Left kidney (tissue), 8 donors: ENCODE results near the gene CFAP92. TPM values are rescaled to one million over a fixed set of nuclear protein-coding genes. Genes with fewer than 3 reads are reported as not detected.

ENCODE experiments used
- DNase-seq: peaks from one replicate; pipeline ENCODE4 v3.0.0-alpha.2; 2013
- long read RNA-seq, 8 donors: transcript quantifications; one replicate each; lab custom pipeline, GENCODE V29; 2026
- polyA plus RNA-seq: library from polyadenylated mRNA; unstranded; fragments of 120-200 nt; gene quantifications from one replicate; pipeline ENCODE4 v1.2.1, GENCODE V29; 2013; ENCODE audit not compliant: insufficient read length

The CFAP92 gene
- polyA plus RNA-seq: 1.7 TPM
- long read RNA-seq, donor 1: 0 reads
- long read RNA-seq, donor 2: 0 reads
- long read RNA-seq, donor 3, partial matches to known transcripts: 22 of 33 reads
- long read RNA-seq, donor 3, other reads (novel, unspliced or antisense): 11 of 33 reads
- long read RNA-seq, donor 4: 0 reads
- long read RNA-seq, donor 5: 0 reads
- long read RNA-seq, donor 6: 0 reads
- long read RNA-seq, donor 7, partial matches to known transcripts: 11 of 19 reads
- long read RNA-seq, donor 7, other reads (novel, unspliced or antisense): 8 of 19 reads
- long read RNA-seq, donor 8: 0 reads

GRCh38 chr3:128993461-128994172 is at the start of gene CFAP92:
TSS of gene CFAP92 (minus strand) at chr3:128994076. CDS start at chr3:128993304, 772 bp downstream.
- peak; percentile 84 for DNase-seq

GRCh38 chr3:129040579-129041300 is 46.9 kb upstream of the CFAP92 start:
- no peak for DNase-seq

- no peak for DNase-seq
Measured at GRCh38 chr3:129040039-129040336, 46.1 kb upstream of the CFAP92 start.

GRCh38 chr3:129039271-129040038 is 45.6 kb upstream of the CFAP92 start:
- DNase-seq: no peak

GRCh38 chr3:129038121-129038855 is 44.4 kb upstream of the CFAP92 start:
- no peak for DNase-seq

GRCh38 chr3:129037093-129037419 is 43.2 kb upstream of the CFAP92 start:
- DNase-seq: no peak

GRCh38 chr3:129036222-129037092 is 42.6 kb upstream of the CFAP92 start:
- no peak for DNase-seq

- no peak for DNase-seq
Measured at GRCh38 chr3:129035360-129036221, 41.7 kb upstream of the CFAP92 start.

- DNase-seq: no peak
Measured at GRCh38 chr3:129034642-129035041, 40.8 kb upstream of the CFAP92 start.

GRCh38 chr3:129033633-129034321 is 39.9 kb upstream of the CFAP92 start:
- DNase-seq: no peak

GRCh38 chr3:129033151-129033550 is 39.3 kb upstream of the CFAP92 start:
- no peak for DNase-seq

- DNase-seq: no peak
Measured at GRCh38 chr3:129032716-129033115, 38.8 kb upstream of the CFAP92 start.

GRCh38 chr3:129031476-129032215 is 37.8 kb upstream of the CFAP92 start:
- no peak for DNase-seq

GRCh38 chr3:129030611-129031010 is 36.7 kb upstream of the CFAP92 start:
- no peak for DNase-seq

GRCh38 chr3:129028866-129029265 is 35.0 kb upstream of the CFAP92 start:
- DNase-seq: no peak

- DNase-seq: no peak
Measured at GRCh38 chr3:129027544-129027880, 33.6 kb upstream of the CFAP92 start.

GRCh38 chr3:129026728-129027543 is 33.1 kb upstream of the CFAP92 start:
- peak; percentile 82 for DNase-seq
